Esophagus squamous epithelium (tissue), 4 donors: Measurements from ENCODE around the gene MID2. TPM values are rescaled to one million over a fixed set of nuclear protein-coding genes. Genes with fewer than 3 reads are reported as not detected.

Source experiments
- small RNA-seq, 4 donors: library from RNA; depleted of rRNA; stranded (forward); fragments of <200 nt; gene quantifications; one replicate each; pipeline ENCODE3, GENCODE V24; 2016
- total RNA-seq, 4 donors: library from RNA; depleted of rRNA; stranded (reverse); fragments of >200 nt; gene quantifications; one replicate each; pipeline ENCODE4 v1.1.0, GENCODE V29; 2016

The MID2 gene
- total RNA-seq, 4 donors from 2014 or later = 14.4 to 24.4 (median 17.7) TPM

Small RNAs within 50 kb of the gene (small RNA-seq; reads per million reads assigned to genes)
- gene RF00019 = 0 reads per million in 4 donors

Other genes starting within 250 kb of the MID2 start
- 10 to 100 TPM in 3 of 4 donors, 1 to 10 TPM in 1; 9.1 to 18.1 (median 16.5) TPM for gene PRPS1, start 197.4 kb upstream of the MID2 start, total RNA-seq
- gene TSC22D3, start 50.1 kb upstream of the MID2 start, total RNA-seq = 100 to 1,000 TPM in 3 of 4 donors, 10 to 100 TPM in 1; 50.2 to 558 (median 140) TPM
- gene NCBP2L, start 48.1 kb upstream of the MID2 start, total RNA-seq = not detected
- not detected for gene TEX13B, start 156.5 kb downstream of the MID2 start, total RNA-seq
- gene VSIG1, start 219.2 kb downstream of the MID2 start, total RNA-seq = under 1 TPM in 2 of 4 donors, not detected in 2; 0.19 to 0.35 TPM